ENCODE measurements around the gene FSD1L. TPM values are rescaled to one million over a fixed set of nuclear protein-coding genes. Genes with fewer than 3 reads are reported as not detected.

Gene FSD1L
- total RNA-seq, 1 experiment from 2014 or later, result 5.5 TPM

DNA sequence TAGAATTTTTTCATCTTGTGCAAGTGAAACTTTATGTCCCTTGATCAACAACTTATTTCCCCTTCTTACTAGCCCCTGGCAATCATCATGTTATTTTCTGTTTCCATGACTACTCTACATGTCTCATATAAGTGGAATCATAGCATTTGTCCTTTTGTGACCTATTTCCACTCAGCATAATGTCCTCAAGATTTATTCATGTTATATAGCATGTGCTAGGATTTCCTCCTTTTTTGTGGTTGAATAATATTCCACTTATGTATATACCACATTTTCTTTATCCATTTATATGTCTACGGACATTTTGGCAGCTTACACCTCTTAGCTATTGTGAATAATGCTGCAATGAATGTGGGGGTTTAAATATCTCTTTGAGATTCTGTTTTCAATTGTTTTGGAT is 21.0 kb downstream of the FSD1L start:
- no peak overlapping the region for H2BK5ac ChIP-seq (ENCODE audit: insufficient read length, low read length)
- Mint-ChIP-seq H3K4me3 (no peak overlapping the region), H3K36me3 (ENCODE audit: insufficient read depth in 1 of 3, low read depth in 3 of 3) (peaks cover 21 to 43% (median 39%) of the 10 kb centered on the region in 3 experiments), H3K27me3 (ENCODE audit: low read depth) (no peaks in the 10 kb centered on the region), H3K9me3 (no peaks in the 10 kb centered on the region), H3K4me1 (no peaks in the 10 kb centered on the region), H3K27ac (no peak overlapping the region)
- no peak overlapping the region for H2BK15ac ChIP-seq (ENCODE audit: low read depth, low read length)
- no peak overlapping the region for H4K91ac ChIP-seq (ENCODE audit: insufficient read length, low read depth, low read length)
- no peak overlapping the region for H2BK120ac ChIP-seq (ENCODE audit: low read depth, low read length, poor library complexity, severe bottlenecking)
- H3K27me3 ChIP-seq (ENCODE audit: insufficient read depth, low read length), result no peaks in the 10 kb centered on the region
- no peak overlapping the region for H2BK20ac ChIP-seq (ENCODE audit: low read depth, low read length, poor library complexity, severe bottlenecking)
- no peak overlapping the region for H3K18ac ChIP-seq (ENCODE audit: insufficient read length, low read depth, low read length)
- H3K9me3 ChIP-seq (ENCODE audit: control insufficient read depth, low read depth, low read length), result no peaks in the 10 kb centered on the region
- no peak overlapping the region for H2BK12ac ChIP-seq (ENCODE audit: insufficient read length, low read depth, low read length)
- no CpG with 5 or more reads among the region's 1 CpG for WGBS (ENCODE audit: extremely low coverage, insufficient read length, low lambda C conversion rate)
- no peaks in the 10 kb centered on the region for H4K20me1 ChIP-seq (ENCODE audit: control insufficient read depth, insufficient read depth, insufficient read length)
- DNase-seq, result no peak
- H3K4me2 ChIP-seq (ENCODE audit: insufficient read depth, insufficient read length, low read length), result no peak overlapping the region
- H3K9ac ChIP-seq (ENCODE audit: extremely low read depth, insufficient read length, low read length), result no peak overlapping the region
- no peak overlapping the region for H3K14ac ChIP-seq (ENCODE audit: insufficient read depth, low read length)
- H3K79me2 ChIP-seq (ENCODE audit: insufficient read depth, low read length), result no peaks in the 10 kb centered on the region
- H3K27ac ChIP-seq (ENCODE audit: insufficient read length, low read depth, low read length), result no peak overlapping the region
- no peak overlapping the region for H3K56ac ChIP-seq (ENCODE audit: insufficient read length, low read depth, low read length)
- H3T11ph ChIP-seq (ENCODE audit: low read length), result no peak overlapping the region
- H3K23ac ChIP-seq (ENCODE audit: insufficient read length, low read depth, low read length), result no peak overlapping the region
- no peak overlapping the region for H3K4ac ChIP-seq (ENCODE audit: low read depth, low read length)
- TF ChIP-seq, protein P1, sequence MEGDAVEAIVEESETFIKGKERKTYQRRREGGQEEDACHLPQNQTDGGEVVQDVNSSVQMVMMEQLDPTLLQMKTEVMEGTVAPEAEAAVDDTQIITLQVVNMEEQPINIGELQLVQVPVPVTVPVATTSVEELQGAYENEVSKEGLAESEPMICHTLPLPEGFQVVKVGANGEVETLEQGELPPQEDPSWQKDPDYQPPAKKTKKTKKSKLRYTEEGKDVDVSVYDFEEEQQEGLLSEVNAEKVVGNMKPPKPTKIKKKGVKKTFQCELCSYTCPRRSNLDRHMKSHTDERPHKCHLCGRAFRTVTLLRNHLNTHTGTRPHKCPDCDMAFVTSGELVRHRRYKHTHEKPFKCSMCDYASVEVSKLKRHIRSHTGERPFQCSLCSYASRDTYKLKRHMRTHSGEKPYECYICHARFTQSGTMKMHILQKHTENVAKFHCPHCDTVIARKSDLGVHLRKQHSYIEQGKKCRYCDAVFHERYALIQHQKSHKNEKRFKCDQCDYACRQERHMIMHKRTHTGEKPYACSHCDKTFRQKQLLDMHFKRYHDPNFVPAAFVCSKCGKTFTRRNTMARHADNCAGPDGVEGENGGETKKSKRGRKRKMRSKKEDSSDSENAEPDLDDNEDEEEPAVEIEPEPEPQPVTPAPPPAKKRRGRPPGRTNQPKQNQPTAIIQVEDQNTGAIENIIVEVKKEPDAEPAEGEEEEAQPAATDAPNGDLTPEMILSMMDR (conservative IDR thresholded peaks at IDR 0.05), result no peak
- H4K8ac ChIP-seq (replicated peaks; ENCODE audit: insufficient read length, low read depth, low read length), result no peak overlapping the region
- H3K4me1 ChIP-seq (ENCODE audit: insufficient read depth, low read length), result no peaks in the 10 kb centered on the region
- H4K5ac ChIP-seq (ENCODE audit: insufficient read length, low read depth, low read length), result no peak overlapping the region
- H2AK5ac ChIP-seq (ENCODE audit: insufficient read length, low read length), result no peak overlapping the region
- H3K23me2 ChIP-seq (ENCODE audit: insufficient read length, low read depth, low read length, poor library complexity, severe bottlenecking), result no peaks in the 10 kb centered on the region
- no peak overlapping the region for H2AFZ ChIP-seq (ENCODE audit: low read length)
- no peaks in the 10 kb centered on the region for H3K79me1 ChIP-seq (ENCODE audit: insufficient read depth, low read depth, low read length, poor library complexity, severe bottlenecking)

Data from H9 (cell line).